OCI-LY7 (cell line): ENCODE data around the gene TNRC6C.

ENCODE experiments used
- CTCF ChIP-seq: fragments of 200-600 bp; sonication (generic); conservative IDR thresholded peaks from 2 replicates; pipeline ENCODE4 v1.5.1; 2014; ENCODE audit warnings: mild to moderate bottlenecking, antibody characterized with exemption, low read length, moderate library complexity, mixed read lengths
- EZH2phosphoT487 ChIP-seq: fragments of 200-600 bp; sonication (generic); IDR thresholded peaks from 2 replicates; pipeline ENCODE4 v1.6.1; 2018; ENCODE audit warnings: low read depth, borderline replicate concordance, mild to moderate bottlenecking, mixed run types, antibody characterized with exemption, low read length, moderate library complexity, mixed read lengths

- TF ChIP-seq CTCF (no peak), EZH2phosphoT487 (no peak)
Measured at GRCh38 chr17:77974396-77974795, 15.9 kb downstream of the TNRC6C start.
